T-helper 1 cell treated with Interleukin-12 subunit alpha and Interleukin-12 subunit beta and Interleukin-4 antibody, amounts not matched to agents 30 μg/mL and 1 μg/mL, for 36 hours (primary cell): ENCODE measurements around the gene CHST9.
"Not testable (repeated sequence)": the region's sequence is repeated elsewhere in the genome, so short reads cannot be mapped to it uniquely, and the experiment has no call there.

Experiments
- H3K27ac Mint-ChIP-seq: one replicate; pipeline ENCODE4 v1.8.0; 2021; ENCODE audit warnings: mild to moderate bottlenecking, mixed read lengths
- H3K27me3 Mint-ChIP-seq: one replicate; pipeline ENCODE4 v1.8.0; 2021; ENCODE audit warnings: low read depth, mixed read lengths
- H3K36me3 Mint-ChIP-seq: one replicate; pipeline ENCODE4 v1.8.0; 2021; ENCODE audit warnings: low read depth, mixed read lengths
- H3K4me1 Mint-ChIP-seq: one replicate; pipeline ENCODE4 v1.8.0; 2021; ENCODE audit warnings: low read depth, mixed read lengths
- H3K4me3 Mint-ChIP-seq: one replicate; pipeline ENCODE4 v1.8.0; 2021; ENCODE audit warnings: mild to moderate bottlenecking, moderate library complexity, mixed read lengths
- H3K9me3 Mint-ChIP-seq: one replicate; pipeline ENCODE4 v1.8.0; 2021; ENCODE audit warnings: mixed read lengths

Gene CHST9

GRCh38 chr18:27185025-27185763 is at the start of gene CHST9:
TSS of gene CHST9 (minus strand) at chr18:27185308. CDS start at chr18:27142809, 42,499 bp downstream.
- Mint-ChIP-seq H3K27ac (no peak within 1 kb of the TSS), H3K27me3 (peaks cover 29% of the 10 kb centered on the region), H3K4me3 (no peak within 1 kb of the TSS), H3K4me1 (no peaks in the 10 kb centered on the region), H3K9me3 (no peaks in the 10 kb centered on the region), H3K36me3 (no peaks in the 10 kb centered on the region)

GRCh38 chr18:27232355-27232754 is 47.2 kb upstream of the CHST9 start:
- not testable (repeated sequence) for H3K4me3 Mint-ChIP-seq, H3K36me3 Mint-ChIP-seq, H3K27ac Mint-ChIP-seq, H3K4me1 Mint-ChIP-seq, H3K9me3 Mint-ChIP-seq, H3K27me3 Mint-ChIP-seq

- H3K4me3 Mint-ChIP-seq, H3K27me3 Mint-ChIP-seq, H3K36me3 Mint-ChIP-seq, H3K9me3 Mint-ChIP-seq, H3K27ac Mint-ChIP-seq, H3K4me1 Mint-ChIP-seq: not testable (repeated sequence)
These were observed 46.6 kb upstream of the CHST9 start for GRCh38 chr18:27231671-27232070.

- H3K9me3 Mint-ChIP-seq, H3K27ac Mint-ChIP-seq, H3K36me3 Mint-ChIP-seq, H3K27me3 Mint-ChIP-seq, H3K4me3 Mint-ChIP-seq, H3K4me1 Mint-ChIP-seq: not testable (repeated sequence)
These were observed 46.1 kb upstream of the CHST9 start for GRCh38 chr18:27231221-27231620.

GRCh38 chr18:27227721-27228120 is 42.6 kb upstream of the CHST9 start:
- Mint-ChIP-seq H3K4me1 (no peaks in the 10 kb centered on the region), H3K27me3 (no peaks in the 10 kb centered on the region), H3K36me3 (no peaks in the 10 kb centered on the region), H3K27ac (no peak overlapping the region), H3K4me3 (no peak overlapping the region), H3K9me3 (peaks cover 21% of the 10 kb centered on the region)

- no peaks in the 10 kb centered on the region for H3K36me3 Mint-ChIP-seq
- peaks cover 26% of the 10 kb centered on the region for H3K9me3 Mint-ChIP-seq
- H3K4me1 Mint-ChIP-seq = no peaks in the 10 kb centered on the region
- no peak overlapping the region for H3K27ac Mint-ChIP-seq
- no peak overlapping the region for H3K4me3 Mint-ChIP-seq
- no peaks in the 10 kb centered on the region for H3K27me3 Mint-ChIP-seq
These were observed 41.5 kb upstream of the CHST9 start for GRCh38 chr18:27226556-27227075.

- Mint-ChIP-seq H3K9me3 (peaks cover 26% of the 10 kb centered on the region), H3K4me1 (no peaks in the 10 kb centered on the region), H3K36me3 (no peaks in the 10 kb centered on the region), H3K4me3 (no peak overlapping the region), H3K27me3 (no peaks in the 10 kb centered on the region), H3K27ac (no peak overlapping the region)
These were observed 40.9 kb upstream of the CHST9 start for GRCh38 chr18:27225947-27226481.

- Mint-ChIP-seq H3K4me1 (no peaks in the 10 kb centered on the region), H3K36me3 (no peaks in the 10 kb centered on the region), H3K27me3 (no peaks in the 10 kb centered on the region), H3K9me3 (peaks cover 22% of the 10 kb centered on the region), H3K27ac (no peak overlapping the region), H3K4me3 (no peak overlapping the region)
These were observed 38.6 kb upstream of the CHST9 start for GRCh38 chr18:27223526-27224291.

- Mint-ChIP-seq H3K36me3 (no peaks in the 10 kb centered on the region), H3K27ac (no peak overlapping the region), H3K9me3 (peaks cover 12% of the 10 kb centered on the region), H3K4me3 (no peak overlapping the region), H3K27me3 (no peaks in the 10 kb centered on the region), H3K4me1 (no peaks in the 10 kb centered on the region)
These were observed 29.7 kb upstream of the CHST9 start for GRCh38 chr18:27214831-27215230.

GRCh38 chr18:27213123-27213717 is 28.1 kb upstream of the CHST9 start:
- H3K27ac Mint-ChIP-seq = no peak overlapping the region
- H3K9me3 Mint-ChIP-seq = peaks cover 12% of the 10 kb centered on the region
- H3K27me3 Mint-ChIP-seq = no peaks in the 10 kb centered on the region
- H3K36me3 Mint-ChIP-seq = no peaks in the 10 kb centered on the region
- H3K4me1 Mint-ChIP-seq = no peaks in the 10 kb centered on the region
- H3K4me3 Mint-ChIP-seq = no peak overlapping the region

- H3K4me3 Mint-ChIP-seq = no peak overlapping the region
- H3K27me3 Mint-ChIP-seq = no peaks in the 10 kb centered on the region
- H3K9me3 Mint-ChIP-seq = peaks cover 12% of the 10 kb centered on the region
- H3K27ac Mint-ChIP-seq = no peak overlapping the region
- H3K36me3 Mint-ChIP-seq = no peaks in the 10 kb centered on the region
- H3K4me1 Mint-ChIP-seq = no peaks in the 10 kb centered on the region
These were observed 26.5 kb upstream of the CHST9 start for GRCh38 chr18:27211569-27211968.

GRCh38 chr18:27206411-27206810 is 21.3 kb upstream of the CHST9 start:
- Mint-ChIP-seq H3K4me3 (no peak overlapping the region), H3K4me1 (no peaks in the 10 kb centered on the region), H3K9me3 (no peaks in the 10 kb centered on the region), H3K36me3 (no peaks in the 10 kb centered on the region), H3K27me3 (no peaks in the 10 kb centered on the region), H3K27ac (no peak overlapping the region)

GRCh38 chr18:27202741-27203140 is 17.6 kb upstream of the CHST9 start:
- H3K27me3 Mint-ChIP-seq = no peaks in the 10 kb centered on the region
- no peak overlapping the region for H3K4me3 Mint-ChIP-seq
- no peak overlapping the region for H3K27ac Mint-ChIP-seq
- no peaks in the 10 kb centered on the region for H3K9me3 Mint-ChIP-seq
- H3K4me1 Mint-ChIP-seq = no peaks in the 10 kb centered on the region
- no peaks in the 10 kb centered on the region for H3K36me3 Mint-ChIP-seq

GRCh38 chr18:27198036-27198435 is 12.9 kb upstream of the CHST9 start:
- Mint-ChIP-seq H3K4me1 (no peaks in the 10 kb centered on the region), H3K27me3 (no peaks in the 10 kb centered on the region), H3K27ac (no peak overlapping the region), H3K4me3 (no peak overlapping the region), H3K9me3 (no peaks in the 10 kb centered on the region), H3K36me3 (no peaks in the 10 kb centered on the region)

- peaks cover 22% of the 10 kb centered on the region for H3K27me3 Mint-ChIP-seq
- no peaks in the 10 kb centered on the region for H3K36me3 Mint-ChIP-seq
- no peak overlapping the region for H3K4me3 Mint-ChIP-seq
- no peaks in the 10 kb centered on the region for H3K4me1 Mint-ChIP-seq
- H3K27ac Mint-ChIP-seq = no peak overlapping the region
- H3K9me3 Mint-ChIP-seq = peaks cover 3% of the 10 kb centered on the region
These were observed 3.2 kb upstream of the CHST9 start for GRCh38 chr18:27188309-27188708.
